Osteoblast (primary cell): ENCODE measurements around the gene SAE1. TPM values are rescaled to one million over a fixed set of nuclear protein-coding genes. Genes with fewer than 3 reads are reported as not detected.
"Not testable (repeated sequence)": the region's sequence is repeated elsewhere in the genome, so short reads cannot be mapped to it uniquely, and the experiment has no call there.

Source experiments
- DNase-seq: peaks from one replicate; pipeline ENCODE4 v3.0.0; 2011; ENCODE audit warnings: low spot score, mixed read lengths; ENCODE audit not compliant: insufficient read length; ENCODE audit errors: missing footprints
- H2AFZ ChIP-seq: 2 replicates; pipeline ENCODE4 v1.6.0; 2011; ENCODE audit warnings: mild to moderate bottlenecking, low read length
- H3K27ac ChIP-seq: 2 replicates; pipeline ENCODE4 v1.5.1; 2011; ENCODE audit warnings: mild to moderate bottlenecking, low read depth, low read length, moderate library complexity
- H3K27me3 ChIP-seq: 2 replicates; pipeline ENCODE4 v1.6.0; 2012; ENCODE audit warnings: mild to moderate bottlenecking, control low read depth, inconsistent platforms, low read length, moderate library complexity; ENCODE audit not compliant: insufficient read depth
- H3K36me3 ChIP-seq: 2 replicates; pipeline ENCODE4 v1.5.1; 2011; ENCODE audit warnings: mild to moderate bottlenecking, low read length, control low read depth, moderate library complexity; ENCODE audit not compliant: insufficient read depth
- H3K4me1 ChIP-seq: 2 replicates; pipeline ENCODE4 v1.5.1; 2011; ENCODE audit warnings: mild to moderate bottlenecking, low read length, control low read depth, moderate library complexity; ENCODE audit not compliant: insufficient read depth
- H3K4me2 ChIP-seq: 2 replicates; pipeline ENCODE4 v1.6.0; 2011; ENCODE audit warnings: mild to moderate bottlenecking, low read length; ENCODE audit not compliant: insufficient read depth
- H3K4me3 ChIP-seq: fragments of 200-600 bp; sonication (generic); 3 replicates; pipeline ENCODE4 v1.5.1; 2012; ENCODE audit warnings: mild to moderate bottlenecking, low read length, inconsistent platforms; ENCODE audit not compliant: insufficient read depth
- H3K79me2 ChIP-seq: 2 replicates; pipeline ENCODE4 v1.6.0; 2012; ENCODE audit warnings: mild to moderate bottlenecking, low read length, control low read depth, inconsistent platforms; ENCODE audit not compliant: insufficient read depth
- H3K9me3 ChIP-seq: 2 replicates; pipeline ENCODE4 v1.5.1; 2011; ENCODE audit warnings: low read depth, low read length, control low read depth
- H4K20me1 ChIP-seq: 2 replicates; pipeline ENCODE4 v1.6.0; 2012; ENCODE audit warnings: mild to moderate bottlenecking, low read length, control low read depth; ENCODE audit not compliant: insufficient read depth
- total RNA-seq: library from RNA; depleted of rRNA; stranded (reverse); fragments of >200 nt; gene quantifications from 2 replicates; pipeline ENCODE4 v1.2.3, GENCODE V29; 2012
- TF ChIP-seq, protein P1 (sequence below): IDR thresholded peaks from 2 replicates; pipeline ENCODE4 v1.5.1; 2011; ENCODE audit warnings: mild to moderate bottlenecking, low read depth, low read length, moderate library complexity; ENCODE audit errors: extremely low read depth

Gene SAE1
- total RNA-seq, 1 donor, result 105 TPM

DNA sequence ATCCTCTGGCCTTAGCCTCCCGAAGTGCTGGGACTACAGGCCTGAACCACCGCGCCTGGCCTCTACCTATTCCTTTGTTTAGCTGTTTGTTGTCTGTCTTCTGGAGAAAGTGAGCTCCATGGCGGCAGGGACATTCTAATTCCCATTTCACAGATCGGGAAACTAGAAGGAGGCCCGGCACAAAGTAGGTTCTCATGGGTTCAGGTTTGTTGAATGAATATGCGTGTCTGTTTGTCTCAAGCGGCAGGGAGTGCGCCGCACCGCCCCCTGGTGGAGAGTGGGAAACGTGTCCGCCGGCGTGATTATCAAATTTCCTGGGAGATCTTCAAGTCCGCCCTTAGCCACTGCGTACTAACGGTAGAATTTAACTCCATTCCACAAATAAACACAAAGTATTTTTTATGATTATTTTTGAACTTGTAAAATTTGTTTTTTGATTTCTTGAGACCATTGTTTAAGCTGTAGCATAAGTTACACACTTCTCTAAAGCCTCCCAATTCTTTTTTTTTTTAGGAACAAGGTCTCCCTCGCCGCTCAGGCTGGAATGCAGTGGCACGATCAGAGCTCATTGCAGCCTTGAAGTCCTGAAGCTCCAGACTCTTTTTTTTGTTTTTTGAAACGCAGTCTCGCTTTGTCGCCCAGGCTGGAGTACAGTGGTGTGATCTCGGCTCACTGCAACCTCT is 116.8 kb downstream of the SAE1 start:
- peaks cover 7% of the 10 kb centered on the region for H3K4me1 ChIP-seq
- H3K4me3 ChIP-seq, result no peak overlapping the region
- H3K9me3 ChIP-seq, result no peaks in the 10 kb centered on the region
- H3K4me2 ChIP-seq, result peak overlapping the region; percentile 26
- peak overlapping the region; percentile 11 for H2AFZ ChIP-seq
- no peaks in the 10 kb centered on the region for H4K20me1 ChIP-seq
- H3K27me3 ChIP-seq, result no peaks in the 10 kb centered on the region
- TF ChIP-seq, protein P1, sequence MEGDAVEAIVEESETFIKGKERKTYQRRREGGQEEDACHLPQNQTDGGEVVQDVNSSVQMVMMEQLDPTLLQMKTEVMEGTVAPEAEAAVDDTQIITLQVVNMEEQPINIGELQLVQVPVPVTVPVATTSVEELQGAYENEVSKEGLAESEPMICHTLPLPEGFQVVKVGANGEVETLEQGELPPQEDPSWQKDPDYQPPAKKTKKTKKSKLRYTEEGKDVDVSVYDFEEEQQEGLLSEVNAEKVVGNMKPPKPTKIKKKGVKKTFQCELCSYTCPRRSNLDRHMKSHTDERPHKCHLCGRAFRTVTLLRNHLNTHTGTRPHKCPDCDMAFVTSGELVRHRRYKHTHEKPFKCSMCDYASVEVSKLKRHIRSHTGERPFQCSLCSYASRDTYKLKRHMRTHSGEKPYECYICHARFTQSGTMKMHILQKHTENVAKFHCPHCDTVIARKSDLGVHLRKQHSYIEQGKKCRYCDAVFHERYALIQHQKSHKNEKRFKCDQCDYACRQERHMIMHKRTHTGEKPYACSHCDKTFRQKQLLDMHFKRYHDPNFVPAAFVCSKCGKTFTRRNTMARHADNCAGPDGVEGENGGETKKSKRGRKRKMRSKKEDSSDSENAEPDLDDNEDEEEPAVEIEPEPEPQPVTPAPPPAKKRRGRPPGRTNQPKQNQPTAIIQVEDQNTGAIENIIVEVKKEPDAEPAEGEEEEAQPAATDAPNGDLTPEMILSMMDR, result peak; percentile 96
- no peaks in the 10 kb centered on the region for H3K79me2 ChIP-seq
- H3K27ac ChIP-seq, result no peak overlapping the region
- no peaks in the 10 kb centered on the region for H3K36me3 ChIP-seq
- peak; percentile 96 for DNase-seq

DNA sequence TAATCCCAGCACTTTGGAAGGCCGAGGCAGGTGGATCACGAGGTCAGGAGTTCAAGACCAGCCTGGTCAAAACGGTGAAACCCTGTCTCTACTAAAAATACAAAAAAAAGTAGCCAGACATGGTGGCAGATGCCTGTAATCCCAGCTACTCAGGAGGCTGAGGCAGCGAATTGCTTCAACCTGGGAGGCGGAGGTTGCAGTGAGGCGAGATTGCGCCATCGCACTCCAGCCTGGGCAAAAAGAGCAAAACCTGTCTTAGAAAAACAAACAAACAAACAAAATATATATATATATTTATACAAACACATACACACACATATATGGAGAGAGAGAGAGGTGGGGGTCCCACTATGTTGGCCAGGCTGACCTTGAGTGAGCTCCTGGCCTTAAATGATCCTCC is 122.4 kb downstream of the SAE1 start:
- H3K4me3 ChIP-seq, H2AFZ ChIP-seq, H4K20me1 ChIP-seq, H3K79me2 ChIP-seq, DNase-seq, H3K27me3 ChIP-seq, H3K9me3 ChIP-seq, H3K36me3 ChIP-seq: not testable (repeated sequence)
- Histone ChIP-seq H3K27ac (peak overlapping the region; percentile 71), H3K4me2 (peak overlapping the region; percentile 77), H3K4me1 (peaks cover 20% of the 10 kb centered on the region)

DNA sequence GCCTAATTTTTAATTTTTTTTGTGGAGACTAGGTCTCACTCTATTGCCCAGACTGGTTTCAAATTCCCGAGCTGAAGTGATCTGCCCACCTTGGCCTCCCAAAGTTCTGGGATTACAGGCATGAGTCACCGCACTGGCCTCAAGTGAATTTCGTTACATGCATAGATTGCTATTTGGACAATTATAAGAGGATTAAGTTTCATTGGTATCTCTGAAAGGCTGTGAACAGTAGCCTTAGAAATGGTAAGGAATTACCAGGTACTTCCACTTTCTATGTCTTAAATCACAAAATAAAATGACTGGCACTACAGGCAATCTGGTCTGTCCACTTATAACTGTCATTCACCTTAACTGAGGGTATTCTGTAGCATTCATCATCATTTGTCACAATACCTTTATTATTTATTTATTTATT is 122.8 kb downstream of the SAE1 start:
- Histone ChIP-seq H3K9me3 (no peaks in the 10 kb centered on the region), H4K20me1 (no peaks in the 10 kb centered on the region), H3K36me3 (peaks cover under 1% of the 10 kb centered on the region), H3K27me3 (no peaks in the 10 kb centered on the region), H3K4me1 (peaks cover 24% of the 10 kb centered on the region), H3K79me2 (peaks cover 9% of the 10 kb centered on the region), H3K4me3 (no peak overlapping the region), H3K4me2 (peak overlapping the region; percentile 77), H2AFZ (no peak overlapping the region), H3K27ac (peak overlapping the region; percentile 71)
- TF ChIP-seq, protein P1, result no peak
- peak; percentile 59 for DNase-seq

DNA sequence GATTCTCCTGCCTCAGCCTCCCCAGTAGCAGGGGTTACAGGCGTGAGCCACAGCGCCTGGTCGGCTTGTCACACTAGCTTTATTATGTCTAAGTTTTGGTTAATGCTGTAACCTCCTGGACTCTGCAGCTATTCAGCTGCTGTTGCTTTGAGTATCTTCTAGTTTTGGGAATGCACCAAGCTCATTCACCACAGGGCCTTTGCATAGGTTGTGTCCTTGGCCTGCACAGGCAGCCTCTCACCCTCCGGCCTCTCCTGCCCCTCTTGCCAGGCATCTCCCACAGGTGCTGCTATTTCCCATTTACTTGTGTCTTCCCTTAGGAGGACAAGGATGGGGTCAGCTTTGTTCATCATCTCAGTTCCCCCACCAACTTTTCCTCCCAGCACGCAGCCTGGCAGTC is 123.3 kb downstream of the SAE1 start:
- H3K4me1 ChIP-seq, result peaks cover 26% of the 10 kb centered on the region
- no peaks in the 10 kb centered on the region for H3K9me3 ChIP-seq
- peak overlapping the region; percentile 77 for H3K4me2 ChIP-seq
- TF ChIP-seq, protein P1, result no peak
- peak overlapping the region; percentile 71 for H3K27ac ChIP-seq
- peaks cover 2% of the 10 kb centered on the region for H4K20me1 ChIP-seq
- H2AFZ ChIP-seq, result no peak overlapping the region
- H3K36me3 ChIP-seq, result peaks cover 6% of the 10 kb centered on the region
- H3K4me3 ChIP-seq, result no peak overlapping the region
- H3K27me3 ChIP-seq, result no peaks in the 10 kb centered on the region
- DNase-seq, result peak; percentile 58
- H3K79me2 ChIP-seq, result peaks cover 14% of the 10 kb centered on the region
